Esophagus (tissue), 2 donors: ENCODE measurements around the gene RBM47. TPM values are rescaled to one million over a fixed set of nuclear protein-coding genes. Genes with fewer than 3 reads are reported as not detected.

Source experiments
- H3K27ac ChIP-seq, 2 donors: one replicate each; pipeline ENCODE4 v1.5.1; 2013; ENCODE audit warnings: low read depth in 2 of 2, mild to moderate bottlenecking in 2 of 2, inconsistent platforms in 1 of 2, low read length in 1 of 2, moderate library complexity in 1 of 2
- H3K27me3 ChIP-seq, 2 donors: one replicate each; pipeline ENCODE4 v1.6.1; 2013; ENCODE audit warnings: low read length in 2 of 2, control low read depth in 1 of 2, mild to moderate bottlenecking in 1 of 2; ENCODE audit not compliant: insufficient read depth in 2 of 2, control insufficient read depth in 1 of 2
- H3K36me3 ChIP-seq, 2 donors: one replicate each; pipeline ENCODE4 v1.6.1; 2013; ENCODE audit warnings: low read length in 1 of 2; ENCODE audit not compliant: control insufficient read depth in 2 of 2, insufficient read depth in 2 of 2
- H3K4me1 ChIP-seq, 2 donors: one replicate each; pipeline ENCODE4 v1.6.1; 2013; ENCODE audit warnings: low read length in 1 of 2; ENCODE audit not compliant: control insufficient read depth in 2 of 2, insufficient read depth in 2 of 2
- H3K4me3 ChIP-seq, 2 donors: one replicate each; pipeline ENCODE4 v1.5.1; 2013; ENCODE audit warnings: low read length in 2 of 2, mild to moderate bottlenecking in 2 of 2, low read depth in 1 of 2, moderate library complexity in 1 of 2
- H3K9me3 ChIP-seq, 2 donors: one replicate each; pipeline ENCODE4 v1.6.1; 2013; ENCODE audit warnings: mild to moderate bottlenecking in 2 of 2, low read depth in 1 of 2, low read length in 1 of 2, moderate library complexity in 1 of 2; ENCODE audit not compliant: control insufficient read depth in 2 of 2, insufficient read depth in 1 of 2
- WGBS, 2 donors: extraction: QIAGEN DNeasy Blood & Tissue Kit; methylation state at CpG; one replicate each; pipeline ENCODE4 v1.1.7; 2013; 5-methylcytosine and 5-hydroxymethylcytosine counted together
- polyA plus RNA-seq, 2 donors: library from polyadenylated mRNA; stranded (reverse); fragments of 200-250 nt; gene quantifications; one replicate each; pipeline ENCODE4 v1.2.3, GENCODE V29; 2013
- donor health status: healthy with polysubstance abuse.
- donor health status: Bipolar disorder and iron deficiency.

RBM47 gene
- polyA plus RNA-seq, 2 donors: 31.3 to 39.4 TPM

DNA sequence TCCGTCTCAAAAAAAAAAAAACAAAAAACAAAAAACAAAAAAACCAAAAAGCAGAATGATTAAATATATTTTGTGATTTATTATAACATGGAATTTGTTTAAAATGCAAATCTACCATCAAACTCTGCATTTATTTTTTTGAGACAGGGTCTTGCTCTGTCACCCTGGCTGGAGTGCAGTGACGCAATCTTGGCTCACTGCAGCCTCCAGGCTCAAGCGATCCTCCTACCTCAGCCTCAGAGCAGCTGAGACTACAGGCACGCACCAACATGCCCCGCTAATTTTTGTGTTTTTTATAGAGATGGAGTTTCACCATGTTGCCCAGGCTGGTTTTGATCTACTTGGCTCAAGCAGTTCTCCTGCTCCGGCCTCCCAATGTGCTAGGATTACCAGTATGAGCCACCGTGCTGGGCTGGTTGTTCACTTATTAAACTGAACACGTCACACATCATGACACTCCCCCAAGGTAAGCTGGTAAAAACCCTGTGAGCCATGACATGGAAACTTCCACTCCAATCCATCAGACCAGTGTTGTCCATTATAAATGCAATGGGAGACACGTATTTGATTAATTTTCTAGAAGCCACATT is 45.7 kb downstream of the RBM47 start:
- H3K9me3 ChIP-seq: no peaks in the 10 kb centered on the region
- WGBS, 2 donors: 85 to 87% methylated on average over 9 of the region's 9 CpGs
- H3K4me3 ChIP-seq: no peak overlapping the region
- peaks cover 0 to 4% of the 10 kb centered on the region in 2 donors for H3K4me1 ChIP-seq
- H3K27me3 ChIP-seq: no peaks in the 10 kb centered on the region
- H3K27ac ChIP-seq: peak overlapping the region in 1 of 2 donors; percentile 52
- peaks cover 0 to 4% of the 10 kb centered on the region in 2 donors for H3K36me3 ChIP-seq

DNA sequence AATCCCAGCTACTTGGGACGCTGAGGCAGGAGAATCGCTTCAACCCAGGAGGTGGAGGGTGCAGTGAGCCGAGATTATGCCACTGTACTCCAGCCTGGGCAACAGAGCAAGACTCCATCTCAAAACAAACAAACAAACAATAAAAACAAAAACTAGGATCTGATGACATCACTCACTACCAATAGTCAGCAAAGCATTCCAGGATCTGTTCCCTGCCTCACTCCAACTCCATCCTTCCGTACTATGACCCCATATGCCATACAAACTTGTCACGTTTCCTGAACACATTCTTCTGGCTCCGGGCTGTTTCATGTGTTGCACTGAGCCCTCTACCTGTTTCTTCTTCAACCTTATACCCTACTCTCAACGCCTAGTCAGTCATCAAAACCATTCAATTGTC is 47.3 kb downstream of the RBM47 start:
- H3K27ac ChIP-seq: no peak overlapping the region
- H3K27me3 ChIP-seq: no peaks in the 10 kb centered on the region
- 91 to 93% methylated on average over 7 of the region's 7 CpGs for WGBS, 2 donors
- no peak overlapping the region for H3K4me3 ChIP-seq
- peaks cover 0 to 4% of the 10 kb centered on the region in 2 donors for H3K4me1 ChIP-seq
- no peaks in the 10 kb centered on the region for H3K9me3 ChIP-seq
- H3K36me3 ChIP-seq: peaks cover 0 to 6% of the 10 kb centered on the region in 2 donors

- Histone ChIP-seq H3K9me3 (no peaks in the 10 kb centered on the region), H3K27ac (peak overlapping the region in 1 of 2 donors; percentile 9), H3K27me3 (no peaks in the 10 kb centered on the region), H3K4me3 (no peak overlapping the region), H3K36me3 (peaks cover 0 to 5% of the 10 kb centered on the region in 2 donors), H3K4me1 (peaks cover 0 to 3% of the 10 kb centered on the region in 2 donors)
- WGBS, 2 donors: 85 to 90% methylated on average over 13 to 15 of the region's 15 CpGs
Measured at GRCh38 chr4:40581254-40582140, 48.2 kb downstream of the RBM47 start.

GRCh38 chr4:40579983-40580382 is 49.7 kb downstream of the RBM47 start:
- 44 to 56% methylated on average over 3 of the region's 3 CpGs for WGBS, 2 donors
- Histone ChIP-seq H3K27ac (no peak overlapping the region), H3K27me3 (no peaks in the 10 kb centered on the region), H3K9me3 (no peaks in the 10 kb centered on the region), H3K36me3 (peaks cover 0 to 2% of the 10 kb centered on the region in 2 donors), H3K4me3 (no peak overlapping the region), H3K4me1 (no peaks in the 10 kb centered on the region)

DNA sequence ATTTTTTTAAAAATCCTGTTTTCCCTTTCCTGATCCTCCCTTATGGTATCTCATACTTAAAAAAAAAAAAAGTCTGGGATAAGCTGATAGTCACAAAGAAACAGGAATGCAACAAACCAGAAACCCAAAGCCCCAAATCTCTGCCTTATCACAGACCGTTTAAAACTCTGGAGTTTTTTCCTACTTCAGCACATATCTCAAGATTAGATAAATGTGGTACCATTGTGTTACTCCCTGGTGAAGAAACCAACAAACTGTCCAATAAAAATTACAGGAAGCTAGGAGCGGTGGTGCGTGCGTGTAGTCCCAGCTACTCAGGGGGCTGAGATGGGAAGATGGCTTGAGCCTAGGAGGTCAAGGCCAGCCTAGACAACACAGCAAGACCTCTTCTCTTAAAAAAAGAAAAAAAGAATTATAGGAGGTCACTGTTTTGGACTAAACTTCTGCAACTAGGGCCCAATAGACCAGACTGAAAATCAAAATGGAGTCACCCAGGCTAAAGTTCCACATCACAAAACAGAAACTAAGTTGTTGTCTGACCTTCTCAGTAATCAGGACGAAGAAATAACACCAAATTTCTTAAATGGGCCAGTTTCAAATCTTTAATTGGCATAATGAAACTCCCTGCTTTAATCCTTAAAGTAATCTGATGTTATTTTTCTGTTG is 51.9 kb downstream of the RBM47 start:
- Histone ChIP-seq H3K27ac (peak overlapping the region; percentile 18 to 82), H3K4me3 (no peak overlapping the region), H3K27me3 (no peaks in the 10 kb centered on the region), H3K4me1 (no peaks in the 10 kb centered on the region), H3K9me3 (no peaks in the 10 kb centered on the region), H3K36me3 (peaks cover 0 to 2% of the 10 kb centered on the region in 2 donors)
- WGBS, 2 donors: 73 to 77% methylated on average over 5 of the region's 5 CpGs

- Histone ChIP-seq H3K27me3 (no peaks in the 10 kb centered on the region), H3K4me3 (no peak overlapping the region), H3K9me3 (no peaks in the 10 kb centered on the region), H3K36me3 (peaks cover 0 to 2% of the 10 kb centered on the region in 2 donors), H3K27ac (peak overlapping the region; percentile 82 to 87), H3K4me1 (no peaks in the 10 kb centered on the region)
- 14 to 15% methylated on average over 7 of the region's 7 CpGs for WGBS, 2 donors
Measured at GRCh38 chr4:40576651-40577480, 52.8 kb downstream of the RBM47 start.

GRCh38 chr4:40575846-40576245 is 53.8 kb downstream of the RBM47 start:
- no peaks in the 10 kb centered on the region for H3K27me3 ChIP-seq
- WGBS, 2 donors: 79 to 91% methylated on average over 2 of the region's 2 CpGs
- no peaks in the 10 kb centered on the region for H3K9me3 ChIP-seq
- H3K36me3 ChIP-seq: peaks cover 0 to 2% of the 10 kb centered on the region in 2 donors
- no peak overlapping the region for H3K27ac ChIP-seq
- no peaks in the 10 kb centered on the region for H3K4me1 ChIP-seq
- no peak overlapping the region for H3K4me3 ChIP-seq

DNA sequence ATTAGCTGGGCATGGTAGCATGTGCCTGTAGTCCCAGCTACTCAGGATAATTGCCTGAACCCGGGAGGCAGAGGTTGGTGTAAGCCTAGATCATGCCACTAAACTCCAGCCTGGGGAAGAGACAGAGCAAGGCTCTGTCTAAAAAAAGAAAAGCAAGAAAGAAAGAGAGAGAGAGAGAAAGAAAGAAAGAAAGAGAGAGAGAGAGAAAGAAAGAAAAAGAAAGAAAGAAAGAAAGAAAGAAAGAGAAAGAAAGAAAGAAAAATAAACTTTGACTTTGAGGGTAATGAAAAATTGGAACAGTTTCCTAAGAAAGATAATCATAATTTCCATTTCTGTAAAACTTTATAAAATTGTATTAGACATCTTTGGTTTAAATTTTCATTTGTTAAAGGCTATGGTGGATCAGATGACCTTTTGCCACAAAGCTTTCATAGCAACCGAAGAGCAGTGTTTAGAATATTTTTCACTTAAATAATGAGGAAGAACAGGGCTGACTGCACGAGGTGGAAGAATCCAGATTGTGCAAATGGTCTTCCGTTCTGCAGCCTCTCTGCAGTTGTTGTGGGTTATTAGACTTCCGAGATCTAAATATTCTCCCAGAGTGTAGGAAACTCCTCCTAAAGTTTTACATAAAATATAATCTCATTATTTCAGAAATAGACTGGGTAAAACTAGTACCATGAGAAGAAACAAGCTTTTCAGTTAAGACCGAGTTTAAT is 55.9 kb downstream of the RBM47 start:
- Histone ChIP-seq H3K27ac (no peak overlapping the region), H3K36me3 (peaks cover 0 to 2% of the 10 kb centered on the region in 2 donors), H3K4me1 (no peaks in the 10 kb centered on the region), H3K4me3 (no peak overlapping the region), H3K9me3 (no peaks in the 10 kb centered on the region), H3K27me3 (no peaks in the 10 kb centered on the region)
- WGBS, 2 donors: 62 to 69% methylated on average over 6 of the region's 6 CpGs
